Measurements from ENCODE around the gene PLEKHG2.

The PLEKHG2 gene

DNA sequence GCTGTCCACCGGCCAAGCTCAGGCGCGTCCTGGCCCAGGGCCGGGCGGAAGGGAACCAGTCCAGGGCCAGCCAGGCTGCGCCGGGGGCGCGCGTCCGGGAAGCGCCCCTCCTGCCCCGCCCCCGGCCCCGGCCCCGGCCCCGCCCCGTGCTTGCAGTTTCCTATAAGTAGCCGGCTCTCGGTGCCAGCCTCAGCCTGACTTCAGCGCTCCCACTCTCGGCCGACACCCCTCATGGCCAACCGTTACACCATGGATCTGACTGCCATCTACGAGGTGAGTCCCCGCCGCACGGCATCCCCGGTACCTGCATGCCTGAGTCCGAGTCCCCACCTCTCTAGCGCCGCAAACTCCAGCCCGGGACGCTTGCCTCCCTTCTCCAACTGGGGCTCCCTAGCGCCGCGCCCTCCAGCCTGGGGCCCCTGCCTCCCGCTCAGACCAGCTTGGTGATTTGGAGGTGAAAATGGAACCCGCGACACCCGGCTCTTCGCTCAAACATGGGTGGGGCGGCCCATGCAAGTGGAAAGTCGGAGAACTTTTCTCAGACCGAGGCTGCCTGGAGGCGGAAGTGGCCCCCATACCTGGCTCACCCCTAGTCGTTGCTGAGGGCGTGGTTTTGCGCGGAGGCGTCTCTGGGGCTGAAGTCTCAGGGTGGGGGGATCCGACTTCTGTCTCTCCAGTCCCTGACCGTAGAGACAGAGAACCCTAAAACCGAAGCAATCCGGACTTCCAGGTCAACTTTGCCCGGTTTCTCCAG, 5.6 kb upstream of the PLEKHG2 start, which contains the start of gene ZFP36:
Gene ZFP36 (plus strand): TSS at position 192 of the 754 bp plus-strand sequence. CDS start 58 bp downstream, at position 250.
- Histone ChIP-seq H3K4me1 (ENCODE audit: low read length) (peaks cover 60% of the 10 kb centered on the region), H3K27ac (ENCODE audit: low read length) (peak within 1 kb of the TSS; percentile 93), H3K9ac (ENCODE audit: low read length) (peak within 1 kb of the TSS; percentile 97), H3K9me3 (ENCODE audit: insufficient read depth, low read length) (no peaks in the 10 kb centered on the region), H2AFZ (ENCODE audit: low read depth, low read length) (no peak within 1 kb of the TSS), H3K4me2 (ENCODE audit: low read length) (peak within 1 kb of the TSS; percentile 96), H3K4me3 (ENCODE audit: low read length) (peak within 1 kb of the TSS; percentile 88), H3K36me3 (replicated peaks; ENCODE audit: low read depth, low read length) (peaks cover 22% of the 10 kb centered on the region), H3K27me3 (ENCODE audit: low read depth, low read length) (no peaks in the 10 kb centered on the region), H4K20me1 (ENCODE audit: insufficient read depth, low read length) (peaks cover 18% of the 10 kb centered on the region), H3K79me2 (ENCODE audit: low read length) (peaks cover 37% of the 10 kb centered on the region)
- TF ChIP-seq CTCF (IDR thresholded peaks at IDR 0.05; ENCODE audit: low read depth, low read length) (no peak; the same call in 1 of the 2 replicates), EZH2phosphoT487 (IDR thresholded peaks at IDR 0.05; ENCODE audit: low read depth) (no peak)

DNA sequence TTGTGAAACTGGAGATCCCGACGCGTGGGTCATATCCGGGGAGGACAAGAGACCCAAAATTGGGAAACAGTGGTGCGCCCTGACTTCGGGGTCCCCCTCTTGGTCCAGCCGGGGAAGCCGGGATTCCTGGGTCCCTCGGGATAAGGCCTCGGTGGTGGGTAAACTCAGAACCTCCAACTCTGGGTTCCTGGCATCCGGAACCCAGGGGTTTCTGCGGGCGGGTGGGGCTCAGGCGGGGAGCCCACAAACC, 5.1 kb upstream of the PLEKHG2 start:
- no peak for TF ChIP-seq CTCF (IDR thresholded peaks at IDR 0.05; ENCODE audit: low read depth, low read length)
- no peak for TF ChIP-seq EZH2phosphoT487 (IDR thresholded peaks at IDR 0.05; ENCODE audit: low read depth)
- Histone ChIP-seq H2AFZ (ENCODE audit: low read depth, low read length) (no peak overlapping the region), H3K79me2 (ENCODE audit: low read length) (peaks cover 37% of the 10 kb centered on the region), H3K9me3 (ENCODE audit: insufficient read depth, low read length) (no peaks in the 10 kb centered on the region), H3K27me3 (ENCODE audit: low read depth, low read length) (no peaks in the 10 kb centered on the region), H3K9ac (ENCODE audit: low read length) (peak overlapping the region; percentile 97), H3K27ac (ENCODE audit: low read length) (peak overlapping the region; percentile 93), H3K4me2 (ENCODE audit: low read length) (peak overlapping the region; percentile 96), H3K4me3 (ENCODE audit: low read length) (peak overlapping the region; percentile 88), H3K4me1 (ENCODE audit: low read length) (peaks cover 54% of the 10 kb centered on the region), H4K20me1 (ENCODE audit: insufficient read depth, low read length) (peaks cover 18% of the 10 kb centered on the region), H3K36me3 (replicated peaks; ENCODE audit: low read depth, low read length) (peaks cover 22% of the 10 kb centered on the region)

GRCh38 chr19:39407660-39408391, 4.6 kb upstream of the PLEKHG2 start:
- H3K4me3 ChIP-seq (ENCODE audit: low read length): peak overlapping the region; percentile 88
- H2AFZ ChIP-seq (ENCODE audit: low read depth, low read length): no peak overlapping the region
- no peaks in the 10 kb centered on the region for H3K9me3 ChIP-seq (ENCODE audit: insufficient read depth, low read length)
- H4K20me1 ChIP-seq (ENCODE audit: insufficient read depth, low read length): peaks cover 18% of the 10 kb centered on the region
- peaks cover 39% of the 10 kb centered on the region for H3K79me2 ChIP-seq (ENCODE audit: low read length)
- peak overlapping the region; percentile 97 for H3K9ac ChIP-seq (ENCODE audit: low read length)
- peaks cover 50% of the 10 kb centered on the region for H3K4me1 ChIP-seq (ENCODE audit: low read length)
- TF ChIP-seq EZH2phosphoT487 (IDR thresholded peaks at IDR 0.05; ENCODE audit: low read depth) (no peak), CTCF (IDR thresholded peaks at IDR 0.05; ENCODE audit: low read depth, low read length) (no peak)
- H3K36me3 ChIP-seq (replicated peaks; ENCODE audit: low read depth, low read length): peaks cover 22% of the 10 kb centered on the region
- H3K27ac ChIP-seq (ENCODE audit: low read length): peak overlapping the region; percentile 93
- H3K4me2 ChIP-seq (ENCODE audit: low read length): peak overlapping the region; percentile 96
- no peaks in the 10 kb centered on the region for H3K27me3 ChIP-seq (ENCODE audit: low read depth, low read length)

Data from OCI-LY3 (cell line).